Upper lobe of left lung (tissue), 4 donors: Measurements from ENCODE around the gene SPATA20.

ENCODE experiments used
- EP300 ChIP-seq, 4 donors: sonication (generic); formaldehyde crosslinking; IDR thresholded peaks; one replicate each; pipeline ENCODE4 v1.5.1; 2017; ENCODE audit warnings: antibody characterized with exemption in 4 of 4, control low read depth in 2 of 4
- POLR2A ChIP-seq, 4 donors: fragments of 450-650 bp; IDR thresholded peaks; one replicate each; pipeline ENCODE4 v1.5.1; 2016 to 2017; ENCODE audit warnings: antibody characterized with exemption in 4 of 4, mild to moderate bottlenecking in 2 of 4
- POLR2AphosphoS5 ChIP-seq, 2 donors: sonication (generic); formaldehyde crosslinking; IDR thresholded peaks; one replicate each; pipeline ENCODE4 v1.5.1; 2017; ENCODE audit warnings: antibody characterized with exemption in 2 of 2
- TF ChIP-seq, protein P1 (sequence below), 6 experiments: fragments of 450-650 bp in 4 of 6; fragments of 200-600 bp in 2 of 6; sonication (generic) in 2 of 6; IDR thresholded peaks; one replicate each; pipeline ENCODE4 v1.5.1; 2016 to 2019; ENCODE audit warnings: antibody characterized with exemption in 6 of 6

DNA sequence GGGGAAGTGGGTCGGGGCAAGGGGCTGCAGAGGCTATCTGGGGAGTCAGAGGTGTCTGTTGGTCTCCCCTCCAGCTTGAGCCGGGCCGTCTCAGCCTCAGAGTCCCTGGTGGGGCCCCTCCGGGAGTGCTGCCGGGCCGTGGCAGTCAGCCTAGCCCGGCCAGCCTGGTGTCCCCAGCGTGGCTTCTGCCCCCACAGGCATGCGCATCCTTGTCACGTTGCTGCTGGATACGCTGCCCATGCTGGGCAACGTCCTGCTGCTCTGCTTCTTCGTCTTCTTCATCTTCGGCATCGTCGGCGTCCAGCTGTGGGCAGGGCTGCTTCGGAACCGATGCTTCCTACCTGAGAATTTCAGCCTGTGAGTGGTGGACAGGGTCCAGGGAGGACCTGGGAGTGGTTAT is 24.7 kb downstream of the SPATA20 start:
- TF ChIP-seq EP300 (IDR thresholded peaks at IDR 0.05) (no peak), POLR2AphosphoS5 (IDR thresholded peaks at IDR 0.05) (no peak), POLR2A (IDR thresholded peaks at IDR 0.05) (no peak)
- TF ChIP-seq, protein P1, sequence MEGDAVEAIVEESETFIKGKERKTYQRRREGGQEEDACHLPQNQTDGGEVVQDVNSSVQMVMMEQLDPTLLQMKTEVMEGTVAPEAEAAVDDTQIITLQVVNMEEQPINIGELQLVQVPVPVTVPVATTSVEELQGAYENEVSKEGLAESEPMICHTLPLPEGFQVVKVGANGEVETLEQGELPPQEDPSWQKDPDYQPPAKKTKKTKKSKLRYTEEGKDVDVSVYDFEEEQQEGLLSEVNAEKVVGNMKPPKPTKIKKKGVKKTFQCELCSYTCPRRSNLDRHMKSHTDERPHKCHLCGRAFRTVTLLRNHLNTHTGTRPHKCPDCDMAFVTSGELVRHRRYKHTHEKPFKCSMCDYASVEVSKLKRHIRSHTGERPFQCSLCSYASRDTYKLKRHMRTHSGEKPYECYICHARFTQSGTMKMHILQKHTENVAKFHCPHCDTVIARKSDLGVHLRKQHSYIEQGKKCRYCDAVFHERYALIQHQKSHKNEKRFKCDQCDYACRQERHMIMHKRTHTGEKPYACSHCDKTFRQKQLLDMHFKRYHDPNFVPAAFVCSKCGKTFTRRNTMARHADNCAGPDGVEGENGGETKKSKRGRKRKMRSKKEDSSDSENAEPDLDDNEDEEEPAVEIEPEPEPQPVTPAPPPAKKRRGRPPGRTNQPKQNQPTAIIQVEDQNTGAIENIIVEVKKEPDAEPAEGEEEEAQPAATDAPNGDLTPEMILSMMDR (IDR thresholded peaks at IDR 0.05) = no peak
